Activated naive CD4-positive, alpha-beta T cell (primary cell): ENCODE results near the gene ATIC.

ENCODE experiments used
- DNase-seq, 4 experiments: peaks; one replicate each; lab custom pipeline; 2025; lab: John Stamatoyannopoulos, UW

Gene ATIC

GRCh38 chr2:215361211-215361875, 49.5 kb downstream of the ATIC start:
- no peak for DNase-seq

DNA sequence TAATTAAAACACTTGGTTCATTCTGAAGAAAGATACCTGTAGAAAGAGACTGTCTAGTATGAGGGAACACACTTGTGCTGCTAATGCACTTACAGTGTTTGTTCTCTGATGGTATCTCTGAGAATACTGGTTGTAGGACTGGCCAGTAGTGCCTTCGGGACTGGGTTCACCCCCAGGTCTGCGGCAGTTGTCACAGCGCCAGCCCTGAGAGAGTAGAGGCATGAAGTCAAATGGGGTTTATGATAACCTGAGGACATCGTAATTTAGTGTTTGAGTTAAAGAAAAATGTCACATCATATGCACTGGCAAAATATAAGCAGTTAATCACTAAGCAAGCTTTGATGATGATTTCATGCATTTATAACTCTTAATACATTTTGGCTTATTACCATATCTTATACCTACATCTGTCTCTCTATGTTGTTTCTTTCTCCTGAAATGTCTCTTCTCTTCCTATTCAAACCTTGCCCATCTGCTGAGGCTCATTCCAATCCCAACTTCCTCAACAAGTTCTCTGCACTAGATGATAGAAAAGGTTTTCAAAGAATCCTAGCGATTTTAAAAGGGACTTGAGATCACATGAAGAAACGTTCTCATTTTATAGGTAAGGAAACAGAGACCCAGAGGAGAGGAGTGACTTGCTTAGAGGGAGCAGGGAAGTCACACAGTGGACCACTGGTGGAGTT, 50.2 kb downstream of the ATIC start:
- DNase-seq = no peak

- DNase-seq = no peak
Measured at GRCh38 chr2:215362562-215362904, 50.7 kb downstream of the ATIC start.

DNA sequence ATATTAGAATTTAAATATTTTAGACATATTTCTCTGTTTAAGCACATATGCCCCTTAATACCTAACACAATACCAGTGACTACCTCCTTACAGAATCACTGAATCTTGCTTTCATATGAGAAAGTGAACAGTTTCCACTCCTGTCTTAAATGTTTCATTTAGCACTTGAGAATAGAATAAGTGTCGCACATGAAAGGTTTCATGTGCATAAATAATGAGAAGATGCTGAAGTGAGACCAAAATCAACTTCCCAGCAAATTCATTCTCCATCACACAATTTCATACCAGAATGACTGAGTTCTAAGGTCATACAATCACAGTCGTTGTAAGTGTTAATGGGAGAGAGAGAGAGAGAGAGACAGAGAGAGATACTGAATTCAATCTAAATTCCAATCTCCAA, 51.2 kb downstream of the ATIC start:
- DNase-seq = no peak

DNA sequence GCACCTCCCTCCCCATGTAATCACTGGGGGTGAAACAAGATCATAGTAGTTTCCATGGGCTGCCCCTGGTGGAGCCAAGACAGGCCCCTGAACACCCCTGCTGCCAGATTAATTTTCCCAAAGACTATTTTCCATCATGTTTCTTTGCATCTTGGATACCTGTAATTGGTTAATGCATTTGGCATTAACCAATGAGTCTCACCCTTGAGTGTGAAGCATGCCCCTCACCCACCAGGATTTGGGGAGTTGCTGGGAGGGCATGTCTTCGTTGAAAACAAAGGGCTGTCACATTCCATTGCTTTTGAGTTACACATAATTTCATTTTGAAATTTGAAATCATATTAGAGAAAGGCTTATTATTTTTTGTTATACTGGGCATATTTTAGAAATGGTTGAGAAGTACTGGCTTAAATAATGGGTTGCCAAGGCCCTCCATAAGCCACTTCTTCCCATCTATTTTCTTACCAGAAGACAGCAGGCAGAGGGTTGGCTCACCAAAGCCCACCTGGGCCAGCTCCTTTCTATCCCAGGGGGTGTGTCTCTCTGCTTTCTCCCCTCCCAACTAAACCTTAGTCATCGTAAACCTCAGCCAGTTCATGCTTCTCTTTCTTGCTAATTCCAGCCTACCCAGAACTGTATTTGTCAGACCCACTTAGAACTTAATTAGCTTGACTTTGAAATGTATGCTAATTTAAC, 51.8 kb downstream of the ATIC start:
- no peak for DNase-seq

GRCh38 chr2:215364157-215365155, 52.6 kb downstream of the ATIC start:
- DNase-seq = no peak

DNA sequence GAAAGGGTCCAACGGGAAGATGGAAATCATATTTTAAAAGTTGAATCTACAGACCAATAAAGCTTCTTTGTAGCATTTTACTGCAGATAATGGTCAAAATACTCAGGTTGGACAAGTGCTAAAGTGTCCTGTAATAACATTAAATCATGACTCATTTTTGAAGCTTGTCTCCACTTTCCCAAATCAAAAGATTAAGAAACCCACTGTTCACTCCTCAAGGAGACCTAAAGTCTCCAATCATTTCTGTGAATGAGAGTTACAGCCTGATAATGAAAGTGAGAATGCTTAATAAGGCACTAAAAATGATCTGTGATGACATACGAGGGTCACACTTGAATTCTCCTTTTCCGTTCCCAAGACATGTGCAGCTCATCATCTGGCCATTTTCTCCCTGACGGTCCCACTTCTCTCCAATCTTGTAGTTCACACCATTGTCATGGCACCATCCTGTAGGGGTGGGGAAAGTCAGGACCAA, 53.4 kb downstream of the ATIC start:
- DNase-seq = no peak

DNA sequence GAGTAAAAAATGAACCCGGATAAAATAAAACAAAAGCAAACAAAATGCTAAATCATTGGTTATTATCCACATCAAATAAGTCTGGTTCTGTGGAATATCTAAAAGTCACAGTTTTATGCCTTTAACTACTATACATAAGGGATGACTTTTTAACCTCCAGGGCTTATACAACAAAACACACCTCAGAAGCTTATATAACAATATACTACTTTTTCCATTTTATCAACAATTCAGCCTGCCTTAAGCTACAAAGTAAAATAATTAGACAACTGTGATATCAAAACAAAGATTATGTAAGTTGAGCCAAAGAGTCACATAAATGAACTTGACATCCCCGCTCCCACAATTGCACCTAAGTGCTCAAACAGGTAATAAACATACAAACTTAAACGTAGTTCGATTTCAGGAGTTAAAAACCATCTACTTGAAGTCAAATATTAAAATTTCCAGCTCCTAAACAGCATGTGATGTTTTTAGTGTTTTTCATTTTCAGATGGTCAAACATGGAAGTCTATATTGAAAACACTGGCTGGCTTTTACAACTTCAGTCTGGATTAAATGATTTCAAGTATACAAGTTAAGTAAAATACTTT, 54.7 kb downstream of the ATIC start:
- no peak for DNase-seq

DNA sequence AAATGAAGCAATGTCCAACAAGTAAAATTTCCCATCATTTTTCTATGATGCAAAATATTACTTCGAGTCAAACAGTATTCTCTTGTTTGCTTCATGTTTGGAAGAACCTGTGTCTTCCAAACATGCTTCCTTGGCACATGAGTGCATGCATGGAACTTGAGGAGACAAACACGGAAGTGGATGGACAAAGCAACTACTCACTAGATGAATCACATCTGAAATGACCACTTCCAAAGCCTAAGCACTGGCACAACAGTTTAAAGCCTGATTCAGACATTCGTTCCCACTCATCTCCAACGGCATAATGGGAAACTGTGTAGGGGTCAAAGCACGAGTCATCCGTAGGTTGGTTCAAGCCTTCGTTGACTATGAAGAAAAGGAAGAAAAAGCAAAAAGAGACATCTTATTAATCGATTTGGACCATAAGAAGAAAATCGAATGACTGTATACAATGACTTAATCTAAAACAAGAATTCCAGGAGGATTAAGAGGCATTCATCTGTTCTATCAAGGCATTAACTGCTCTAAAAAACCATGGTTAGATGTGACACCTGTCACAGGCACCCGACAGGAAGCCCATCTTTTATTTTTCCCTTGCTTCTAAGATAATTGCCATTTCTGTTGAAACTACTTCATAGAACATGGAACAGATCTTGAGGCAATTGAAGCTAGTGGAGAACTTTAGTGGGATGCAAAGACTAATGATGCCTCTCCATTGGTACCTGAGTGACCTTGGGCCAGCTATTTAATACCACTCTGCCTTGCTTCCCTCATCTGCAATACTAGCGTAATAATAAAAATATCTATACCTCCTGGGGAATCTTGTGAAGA, 56.0 kb downstream of the ATIC start:
- DNase-seq = no peak

DNA sequence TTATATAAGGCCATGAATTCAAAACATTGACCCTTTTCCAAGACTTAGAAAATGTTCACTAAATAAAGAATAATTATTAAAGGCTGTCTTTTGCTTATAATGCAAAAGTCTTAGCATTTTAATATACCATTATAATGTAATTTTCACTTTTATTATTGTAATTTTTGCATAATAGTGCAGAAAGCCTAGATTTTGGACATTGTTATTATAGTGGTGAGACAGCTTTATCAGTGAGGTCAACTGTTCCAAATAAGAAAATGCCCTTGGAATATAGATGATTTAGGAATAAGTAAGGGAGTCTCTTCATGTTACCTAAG, 56.6 kb downstream of the ATIC start:
- DNase-seq = no peak

DNA sequence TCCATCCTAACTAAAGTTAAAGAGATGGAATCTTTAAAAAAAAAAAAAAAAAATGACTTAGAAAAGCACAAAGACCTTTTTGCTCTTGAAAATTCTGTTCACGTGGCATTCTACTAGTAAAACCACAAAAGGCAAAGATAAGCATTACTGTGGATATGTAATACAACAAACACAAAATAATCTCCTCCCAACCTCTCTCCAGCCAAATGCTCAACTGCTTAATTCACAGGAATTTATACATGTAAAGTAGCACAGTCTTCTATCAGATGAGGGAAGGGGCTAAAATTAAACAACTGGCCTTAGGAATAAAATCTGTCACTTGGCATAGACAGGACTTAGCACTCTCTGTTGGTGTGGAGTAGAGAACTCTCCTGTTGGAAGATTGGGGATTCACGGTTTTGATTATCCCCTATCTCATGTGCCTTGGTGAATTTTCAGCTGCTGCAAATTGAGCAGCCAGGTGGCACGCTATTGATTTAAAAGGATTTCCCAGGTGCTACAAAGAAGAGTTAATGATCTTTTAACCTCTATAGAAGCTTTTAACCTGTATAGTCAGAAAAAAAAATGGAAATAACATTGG, 57.4 kb downstream of the ATIC start:
- no peak for DNase-seq

DNA sequence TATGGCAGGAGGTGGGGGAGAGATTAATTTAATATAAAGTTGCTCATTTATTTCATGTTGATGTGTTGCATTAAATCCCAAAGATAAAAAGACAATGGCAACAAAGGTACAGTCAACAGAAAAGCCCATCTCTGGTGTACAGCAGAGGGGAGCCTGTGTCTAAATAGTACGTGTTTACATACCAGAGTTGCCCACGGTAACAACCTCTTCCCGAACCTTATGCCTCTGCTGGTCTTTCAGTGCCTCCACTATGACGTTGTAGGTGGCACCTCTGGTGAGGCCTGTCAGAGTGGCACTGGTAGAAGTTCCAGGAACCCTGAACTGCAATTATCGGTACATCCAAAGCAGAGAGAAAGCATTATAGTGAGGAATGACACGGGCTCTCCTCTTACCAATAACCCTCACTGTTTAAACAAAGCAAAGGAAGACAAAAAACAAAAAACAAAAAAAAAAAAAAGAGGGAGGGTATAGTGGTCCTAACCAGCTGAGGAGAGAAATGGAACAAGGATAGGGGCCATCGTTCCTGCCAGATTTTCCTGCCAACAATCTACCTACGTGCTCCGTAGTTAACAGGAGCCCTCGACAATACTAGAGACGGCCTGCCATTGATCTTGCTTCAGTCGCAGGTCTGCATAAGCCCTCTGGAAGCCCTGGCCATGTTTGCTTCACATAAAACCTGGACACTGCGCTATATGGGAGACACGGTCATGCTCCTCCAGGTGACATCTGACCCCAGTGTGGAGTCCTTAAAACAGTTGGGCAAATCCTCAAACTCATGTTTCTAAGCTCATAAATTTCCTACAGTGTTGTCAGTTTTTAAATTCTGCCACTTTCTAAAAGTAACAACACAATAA, 58.5 kb downstream of the ATIC start:
- DNase-seq = no peak

DNA sequence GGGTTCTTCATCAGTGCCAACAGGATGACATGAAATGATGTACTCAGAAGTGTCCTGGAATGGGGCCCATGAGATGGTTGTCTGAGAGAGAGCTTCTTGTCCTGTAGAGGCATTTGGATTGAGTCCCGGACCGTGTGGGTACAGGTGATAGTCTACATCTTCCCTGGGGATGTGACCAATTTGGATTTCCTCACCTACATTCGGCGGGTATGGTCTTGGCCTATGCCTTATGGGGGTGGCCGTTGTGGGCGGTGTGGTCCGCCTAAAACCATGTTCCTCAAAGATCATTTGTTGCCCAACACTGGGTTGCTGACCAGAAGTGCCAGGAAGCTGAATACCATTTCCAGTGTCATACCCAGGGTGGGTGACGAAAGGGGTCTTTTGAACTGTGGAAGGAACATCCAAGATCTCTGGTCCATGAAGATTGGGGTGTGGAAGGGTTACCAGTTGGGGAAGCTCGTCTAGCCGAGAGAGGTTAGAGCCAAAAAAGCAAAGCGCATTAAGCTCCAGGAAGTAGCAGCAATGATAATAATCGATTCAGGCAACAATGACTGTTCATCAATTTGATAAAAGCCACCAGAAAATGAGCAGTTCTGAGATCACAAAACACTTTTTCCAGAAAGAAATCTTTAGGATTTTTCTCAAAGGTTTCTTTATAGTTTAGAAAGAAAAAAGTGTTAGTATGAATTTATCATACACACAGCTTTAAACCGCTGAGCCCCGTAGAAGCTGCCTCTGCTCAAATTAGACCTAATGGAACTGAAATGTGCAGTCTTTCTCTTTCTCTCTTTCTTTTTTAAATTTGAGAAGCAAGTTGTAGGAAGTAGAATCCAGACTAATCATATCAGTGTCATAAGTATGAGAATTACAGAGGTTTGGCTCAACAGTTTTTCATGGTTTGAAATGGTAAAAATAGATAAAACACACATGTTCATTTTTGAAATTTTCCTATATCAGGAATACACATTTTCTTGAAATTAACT, 60.3 kb downstream of the ATIC start:
- no peak for DNase-seq

GRCh38 chr2:215372968-215373649, 61.2 kb downstream of the ATIC start:
- no peak for DNase-seq

- DNase-seq = no peak
Measured at GRCh38 chr2:215374002-215374401, 62.1 kb downstream of the ATIC start.

DNA sequence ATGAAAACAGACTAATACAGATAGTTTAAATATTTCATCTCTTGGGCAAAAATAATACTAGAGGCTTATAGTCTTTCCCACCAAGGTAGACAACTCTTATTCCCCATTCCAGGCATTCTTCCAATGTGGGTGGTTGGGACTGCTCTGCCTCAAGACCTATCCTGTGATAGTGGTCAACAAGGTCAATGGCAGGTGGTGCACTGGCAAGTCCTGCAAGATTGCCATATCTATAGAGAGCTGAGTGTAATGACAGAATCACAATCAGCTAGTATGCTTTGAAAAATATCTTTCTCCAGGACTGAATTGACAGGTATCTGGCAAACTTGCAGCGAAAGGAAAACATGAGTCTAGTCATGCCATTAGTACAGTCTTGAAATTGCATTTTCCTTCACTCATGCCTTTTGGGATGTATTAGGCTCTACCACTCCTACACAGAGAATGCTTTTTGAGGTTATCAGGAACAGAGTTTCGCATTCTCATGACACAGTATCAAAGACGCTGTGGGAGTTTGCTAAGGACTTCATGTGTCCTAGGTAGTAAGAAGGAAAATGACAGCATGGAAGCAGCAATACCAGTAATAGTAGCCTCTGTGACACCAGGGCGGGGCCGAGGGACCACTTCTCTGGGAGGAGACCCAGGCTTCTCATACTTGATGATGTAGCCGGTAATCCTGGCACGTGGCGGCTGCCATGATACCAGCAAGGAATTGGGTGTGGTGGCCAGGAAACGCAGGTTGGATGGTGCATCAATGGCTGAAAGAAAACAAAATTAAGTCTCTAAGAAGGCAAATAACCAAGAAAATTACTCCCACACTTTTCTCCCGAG, 63.0 kb downstream of the ATIC start:
- no peak for DNase-seq

- no peak for DNase-seq
Measured at GRCh38 chr2:215375467-215375830, 63.6 kb downstream of the ATIC start.
